Fibroblast of peridontal ligament (primary cell): ENCODE results near the gene CLBA1.
"Not testable (repeated sequence)": the region's sequence is repeated elsewhere in the genome, so short reads cannot be mapped to it uniquely, and the experiment has no call there.

Experiments used
- DNase-seq: peaks from one replicate; pipeline ENCODE4 v3.0.0-alpha.2; 2010; ENCODE audit errors: extremely low read depth

CLBA1 gene

DNA sequence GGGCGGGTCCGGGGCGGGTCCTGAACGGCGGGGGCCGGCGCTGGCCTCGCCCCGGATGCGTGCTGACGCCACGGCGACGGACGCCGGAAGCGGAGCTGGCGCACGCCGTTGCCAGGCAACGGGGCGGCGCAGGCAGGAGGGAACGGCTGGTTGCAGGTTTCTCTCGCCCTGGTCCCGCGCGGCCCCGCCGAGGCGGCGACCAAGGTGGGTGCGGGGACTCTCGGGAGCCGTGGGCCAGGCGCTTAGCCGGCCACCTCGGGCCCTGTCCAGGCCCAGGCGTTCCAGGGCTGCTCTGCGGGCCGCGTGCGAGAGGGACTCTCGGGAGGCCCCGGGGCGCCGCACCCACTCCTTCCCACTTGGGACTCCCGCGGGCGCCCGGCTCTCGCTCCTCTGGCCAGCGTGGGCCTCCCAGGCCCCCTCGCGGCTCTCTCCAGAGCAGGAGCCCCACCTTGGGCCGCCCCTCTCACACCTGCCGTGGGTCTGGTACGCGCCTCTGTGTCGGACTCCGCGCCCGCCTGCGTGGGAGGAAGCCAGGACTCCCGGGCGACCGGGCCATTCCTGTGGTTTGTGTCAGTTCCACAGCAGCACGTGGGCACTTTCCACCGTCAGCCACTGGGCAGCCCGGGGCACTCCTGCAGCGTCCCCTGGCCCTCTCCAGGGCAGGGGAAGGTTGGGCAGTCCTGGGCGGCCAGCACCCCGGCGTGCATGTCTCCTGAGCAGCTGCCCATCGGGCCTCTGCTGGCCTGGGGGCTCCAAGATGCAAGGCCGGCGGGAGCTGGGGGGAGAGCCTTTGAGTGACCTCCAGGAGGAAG, at the start of gene CLBA1:
CLBA1 (plus strand) TSS at position 114 of the 812 bp plus-strand sequence; CDS start at position 758, 644 bp downstream.
- peak; percentile 82 for DNase-seq

DNA sequence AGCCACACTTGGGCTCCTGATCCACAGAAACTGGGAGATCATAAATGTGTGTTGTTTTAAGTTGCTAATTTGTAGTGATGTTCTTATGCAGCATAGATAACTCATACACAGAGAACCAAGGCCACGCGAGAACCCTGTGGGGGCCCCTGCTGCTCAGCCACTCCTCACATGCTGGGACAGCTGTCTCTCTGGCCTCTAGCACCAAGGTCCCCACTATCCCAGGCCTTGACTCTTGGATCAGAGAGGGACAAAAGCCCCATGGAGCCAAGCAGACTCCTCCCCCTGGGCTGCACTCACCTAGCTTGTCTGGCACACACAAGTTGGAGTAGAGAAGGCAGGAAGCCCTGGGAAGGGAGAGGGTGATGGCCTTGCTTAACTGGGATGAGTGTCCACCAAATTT, 49.6 kb upstream of the CLBA1 start:
- DNase-seq = no peak

DNA sequence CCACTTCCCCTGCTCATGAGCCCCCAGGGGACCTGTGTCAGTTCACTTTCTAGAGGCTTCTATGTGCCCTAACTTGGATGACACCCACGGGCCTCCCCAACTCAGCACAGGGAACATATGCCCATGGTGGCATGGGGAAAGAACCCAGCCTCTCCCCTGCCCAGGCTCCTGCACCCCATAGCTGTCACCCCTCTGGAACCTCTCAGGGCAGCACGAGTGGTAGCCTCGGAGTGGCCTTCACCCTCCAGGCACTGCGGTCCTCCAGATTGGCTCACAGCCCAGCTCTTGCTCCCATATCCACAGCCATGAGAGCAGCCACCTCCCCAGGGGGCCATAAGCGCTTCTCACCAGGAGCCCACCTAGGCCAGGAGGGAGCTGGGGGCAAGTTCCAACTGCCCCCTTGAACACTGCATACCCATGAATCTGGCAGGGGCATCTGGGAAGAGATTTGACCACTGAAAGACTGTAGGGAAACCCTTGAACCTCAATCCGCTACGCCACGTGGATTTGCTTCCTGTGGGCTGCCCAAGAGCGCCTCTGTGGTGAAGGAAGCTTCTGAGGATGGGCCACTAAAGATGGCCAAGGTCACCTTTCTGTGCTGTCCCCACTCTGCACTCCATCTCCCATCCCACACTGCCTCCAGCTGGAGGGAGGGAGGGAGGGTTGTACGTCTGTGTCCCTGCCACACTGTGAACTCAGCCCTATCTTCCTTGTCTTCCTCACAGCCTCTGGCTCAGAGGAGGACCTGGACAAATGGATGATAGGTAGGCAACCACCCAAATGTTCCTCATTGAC, 49.0 kb upstream of the CLBA1 start:
- no peak for DNase-seq

DNA sequence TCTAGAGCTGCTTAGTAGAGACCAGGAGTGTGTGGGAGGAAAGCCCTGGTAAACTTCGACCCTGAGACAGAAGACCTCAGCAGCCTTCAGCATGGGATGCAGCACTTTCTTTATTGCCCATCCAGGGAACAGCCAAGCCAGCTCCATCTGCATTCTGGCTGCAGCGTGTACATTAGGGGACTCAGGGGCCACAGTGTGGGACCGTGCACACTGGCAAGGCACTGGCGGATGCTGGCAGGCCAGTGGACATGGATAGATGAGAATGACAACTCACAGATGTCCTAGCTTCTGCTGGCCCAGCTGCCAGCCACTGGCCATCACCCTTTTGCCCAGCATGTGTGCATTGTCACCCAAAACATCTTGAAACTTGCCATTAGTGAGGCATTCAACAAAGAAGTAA, 48.4 kb upstream of the CLBA1 start:
- DNase-seq = no peak

DNA sequence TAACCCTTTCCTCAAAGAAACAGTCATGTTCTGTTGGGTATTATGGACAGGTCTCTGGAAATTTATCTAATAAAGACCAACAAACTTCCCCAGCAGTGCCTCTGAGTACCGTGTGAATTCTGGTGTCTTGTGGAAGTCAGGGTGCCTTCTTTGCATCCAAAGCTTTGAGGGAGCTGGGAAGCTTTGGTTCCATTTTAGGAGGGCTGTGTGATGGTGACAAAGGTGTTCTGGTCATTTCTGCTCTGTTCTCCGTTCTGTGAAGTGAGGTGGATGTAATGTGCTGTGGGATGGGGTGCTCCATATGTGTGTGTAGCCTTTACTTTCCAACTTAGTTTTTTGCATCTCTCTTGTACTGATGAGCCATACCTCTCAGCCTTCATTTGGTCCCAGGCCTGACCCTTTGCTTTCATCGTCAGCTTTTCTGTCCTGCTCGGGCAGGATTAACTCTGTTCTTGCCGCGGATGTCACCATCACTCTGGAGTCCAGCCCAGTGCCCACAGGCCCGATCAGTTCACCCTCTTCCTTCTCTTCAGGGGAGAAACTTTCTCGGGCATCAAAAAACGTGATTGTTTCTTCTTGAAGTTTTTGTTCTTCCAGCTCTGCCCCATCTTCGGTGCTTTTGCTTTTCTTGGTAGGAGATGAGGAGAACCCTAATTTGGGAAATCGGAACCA, 47.8 kb upstream of the CLBA1 start:
- DNase-seq = no peak

DNA sequence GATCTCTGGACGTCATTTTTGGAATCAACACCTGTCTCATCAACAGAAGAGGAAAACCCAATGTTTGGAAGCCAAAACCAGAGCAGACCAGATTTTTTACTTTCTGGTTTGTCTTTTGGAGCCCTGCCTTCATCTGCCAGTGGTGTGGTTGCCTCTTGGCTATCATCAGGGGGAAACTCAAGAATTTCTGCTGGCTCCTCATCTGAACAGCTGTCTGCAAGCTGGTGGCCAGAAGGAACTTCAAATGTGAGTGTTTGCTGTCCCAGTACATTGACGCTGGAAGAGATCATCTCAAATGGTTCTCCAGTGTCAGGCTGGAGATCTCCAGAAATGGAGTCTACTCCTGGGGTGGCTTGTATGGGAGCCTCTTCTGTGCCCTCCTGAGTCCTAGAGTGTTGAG, 47.2 kb upstream of the CLBA1 start:
- DNase-seq = peak; percentile 29

DNA sequence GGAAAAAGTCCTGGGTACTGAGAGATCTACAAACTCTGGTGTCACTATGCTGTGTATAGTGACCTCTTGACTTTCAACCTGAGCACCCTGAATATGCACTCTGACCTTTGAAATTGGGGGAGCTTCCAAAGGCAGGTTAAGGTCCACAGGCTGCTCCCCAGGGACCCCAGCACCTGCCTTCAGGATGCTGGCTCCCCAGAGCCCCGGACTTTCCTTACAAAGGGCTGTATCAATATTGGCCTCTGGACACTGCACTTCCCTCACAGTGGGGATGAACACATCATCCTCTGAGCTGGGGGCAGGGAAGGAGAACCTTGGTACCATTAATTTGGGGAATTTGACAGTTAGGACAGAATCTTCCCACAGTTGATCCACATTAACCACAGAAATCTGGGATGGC, 46.6 kb upstream of the CLBA1 start:
- DNase-seq = no peak

DNA sequence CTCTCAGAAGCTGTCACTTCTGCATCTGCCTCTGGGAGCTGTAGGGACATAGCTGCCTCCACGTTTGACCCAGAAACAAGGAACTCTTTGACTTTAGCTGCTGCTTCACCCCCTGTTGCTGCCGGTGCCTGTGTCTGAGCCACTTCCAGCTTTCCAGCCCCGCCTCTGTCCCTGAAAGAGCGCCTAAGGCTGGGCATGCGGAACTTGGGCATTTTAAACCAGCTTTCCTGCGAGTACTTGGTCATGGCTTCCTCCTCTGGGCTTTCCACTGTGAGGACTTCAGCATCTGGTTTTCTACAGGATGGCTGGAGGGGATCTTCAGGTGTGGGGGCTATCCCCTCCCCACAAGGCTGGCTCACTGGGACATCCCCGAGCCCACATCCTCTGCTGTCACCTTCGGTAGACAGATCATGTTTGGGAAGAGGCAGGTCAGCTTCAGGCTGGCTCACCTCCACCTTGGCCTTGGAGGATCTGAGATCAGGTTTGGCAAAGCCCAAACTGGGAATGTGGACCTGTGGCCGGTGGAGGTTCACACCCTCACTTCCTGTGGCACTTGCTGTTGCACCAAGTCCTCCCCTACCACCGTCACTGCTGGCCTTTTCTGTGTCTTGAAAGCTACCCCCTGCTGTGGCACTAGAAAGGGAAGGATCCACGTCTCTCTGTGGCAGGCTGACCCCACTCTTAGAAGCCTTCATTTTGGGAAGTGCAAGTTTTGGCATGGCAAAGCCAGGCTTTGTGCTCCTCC, 45.8 kb upstream of the CLBA1 start:
- no peak for DNase-seq

DNA sequence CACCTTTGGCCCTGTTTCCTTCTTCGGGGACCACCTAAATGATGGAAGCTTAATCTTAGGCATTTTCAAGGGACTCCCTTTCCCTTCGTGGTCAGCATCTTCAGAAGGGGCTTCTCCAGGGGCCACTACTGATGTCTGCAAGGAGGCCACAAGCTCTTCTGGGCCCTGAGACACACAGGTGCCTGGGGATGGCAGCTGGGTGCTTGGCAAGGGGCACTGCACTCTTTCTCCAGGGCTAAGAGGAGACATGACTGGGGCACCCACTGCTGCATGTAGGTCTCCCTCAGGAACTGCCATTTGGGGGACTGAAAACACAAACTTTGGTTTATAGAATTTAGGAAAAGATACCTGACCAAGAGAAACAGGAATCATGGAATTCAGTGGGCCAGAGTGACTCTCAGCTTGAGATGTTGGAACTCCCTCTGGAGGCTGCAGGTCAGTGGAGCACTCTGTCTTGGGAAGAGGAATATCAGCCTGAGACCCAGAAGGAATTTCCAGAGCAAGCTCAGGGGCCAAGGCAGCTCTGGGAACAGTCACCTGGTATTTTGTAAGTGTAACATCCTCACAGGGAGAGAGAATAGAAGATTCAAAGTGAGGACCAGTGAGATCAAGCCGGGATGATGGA, 45.0 kb upstream of the CLBA1 start:
- no peak for DNase-seq

DNA sequence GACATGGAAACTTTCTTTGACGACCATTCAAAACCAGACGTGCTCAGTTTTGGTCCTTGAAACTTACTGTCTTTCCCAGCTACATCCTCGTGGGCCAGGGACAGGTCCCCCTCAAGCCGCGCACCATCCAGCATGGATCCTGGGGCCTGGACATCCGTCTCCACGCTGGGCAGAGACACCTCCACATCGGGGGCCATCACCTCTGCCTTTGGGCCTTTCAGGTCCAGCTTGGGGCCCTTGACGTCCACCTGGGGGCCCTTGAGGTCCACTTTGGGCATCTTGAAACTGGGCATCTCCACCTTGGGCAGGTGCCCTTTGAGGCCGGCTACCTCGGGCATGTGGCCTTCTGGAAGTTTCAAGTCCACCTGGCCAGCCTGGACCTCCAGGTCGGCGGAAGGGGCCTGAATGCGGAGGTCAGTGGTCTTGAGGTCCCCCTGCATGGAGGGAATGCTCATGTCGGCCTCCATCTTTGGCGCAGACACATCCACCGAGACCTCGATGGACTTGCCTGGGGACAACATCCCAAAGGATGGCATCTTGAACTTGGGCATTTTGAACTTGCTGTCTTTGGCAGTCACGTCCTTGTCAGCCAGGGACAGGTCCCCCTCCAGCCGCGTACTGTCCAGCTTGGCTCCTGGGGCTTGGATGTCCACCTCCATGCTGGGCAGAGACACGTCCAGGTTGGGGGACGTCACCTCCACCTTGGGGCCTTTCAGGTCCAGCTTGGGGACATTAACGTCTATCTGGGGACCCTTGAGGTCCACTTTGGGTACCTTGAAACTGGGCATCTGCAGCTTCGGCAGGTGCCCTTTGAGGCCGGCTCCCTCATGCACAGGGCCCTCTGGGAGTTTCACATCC, 43.9 kb upstream of the CLBA1 start:
- DNase-seq = no peak

DNA sequence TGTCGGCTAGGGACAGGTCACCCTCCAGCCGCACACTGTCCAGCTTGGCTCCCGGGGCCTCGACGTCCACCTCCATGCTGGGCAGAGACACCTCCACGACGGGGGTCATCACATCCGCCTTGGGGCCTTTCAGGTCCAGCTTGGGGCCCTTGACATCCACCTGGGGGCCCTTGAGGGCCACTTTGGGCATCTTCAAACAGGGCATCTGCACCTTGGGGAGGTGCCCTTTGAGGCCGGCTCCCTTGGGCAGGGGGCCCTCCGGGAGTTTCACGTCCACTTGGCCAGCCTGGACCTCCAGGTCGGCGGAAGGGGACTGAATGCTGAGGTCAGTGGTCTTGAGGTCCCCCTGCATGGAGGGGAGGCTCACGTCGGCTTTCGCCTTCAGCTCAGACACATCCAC, 43.0 kb upstream of the CLBA1 start:
- DNase-seq = no peak

DNA sequence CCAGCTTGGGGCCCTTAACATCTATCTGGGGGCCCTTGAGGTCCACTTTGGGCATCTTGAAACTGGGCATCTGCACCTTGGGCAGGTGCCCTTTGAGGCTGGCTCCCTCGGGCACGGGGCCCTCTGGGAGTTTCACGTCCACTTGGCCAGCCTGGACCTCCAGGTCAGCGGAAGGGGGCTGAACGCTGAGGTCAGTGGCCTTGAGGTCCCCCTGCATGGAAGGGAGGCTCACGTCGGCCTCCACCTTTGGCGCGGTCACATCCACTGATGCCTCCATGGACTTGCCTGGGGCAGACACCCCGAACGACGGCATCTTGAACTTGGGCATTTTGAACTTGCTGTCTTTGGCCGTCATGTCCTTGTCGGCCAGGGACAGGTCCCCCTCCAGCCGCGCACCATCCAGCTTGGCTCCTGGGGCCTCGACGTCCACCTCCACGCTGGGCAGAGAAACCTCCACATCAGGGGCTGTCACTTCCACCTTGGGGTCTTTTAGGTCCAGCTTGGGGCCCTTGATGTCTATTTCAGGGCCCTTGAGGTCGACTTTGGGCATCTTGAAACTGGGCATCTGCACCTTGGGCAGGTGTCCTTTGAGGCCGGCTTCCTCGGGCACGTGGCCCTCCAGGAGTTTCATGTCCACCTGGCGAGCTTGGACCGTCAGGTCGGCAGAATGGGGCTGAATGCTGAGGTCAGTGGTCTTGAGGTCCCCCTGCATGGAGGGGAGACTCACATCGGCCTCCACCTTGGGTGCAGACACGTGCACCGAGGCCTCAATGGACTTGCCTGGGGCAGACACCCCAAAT, 42.2 kb upstream of the CLBA1 start:
- not testable (repeated sequence) for DNase-seq

DNA sequence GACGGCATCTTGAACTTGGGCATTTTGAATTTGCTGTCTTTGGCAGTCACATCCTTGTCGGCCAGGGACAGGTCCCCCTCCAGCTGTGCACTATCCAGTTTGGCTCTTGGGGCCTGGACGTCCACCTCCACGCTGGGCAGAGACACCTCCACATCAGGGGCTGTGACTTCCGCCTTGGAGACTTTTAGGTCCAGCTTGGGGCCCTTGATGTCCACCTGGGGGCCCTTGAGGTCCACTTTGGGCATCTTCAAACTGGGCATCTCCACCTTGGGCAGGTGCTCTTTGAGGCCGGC, 41.6 kb upstream of the CLBA1 start:
- DNase-seq = not testable (repeated sequence)

DNA sequence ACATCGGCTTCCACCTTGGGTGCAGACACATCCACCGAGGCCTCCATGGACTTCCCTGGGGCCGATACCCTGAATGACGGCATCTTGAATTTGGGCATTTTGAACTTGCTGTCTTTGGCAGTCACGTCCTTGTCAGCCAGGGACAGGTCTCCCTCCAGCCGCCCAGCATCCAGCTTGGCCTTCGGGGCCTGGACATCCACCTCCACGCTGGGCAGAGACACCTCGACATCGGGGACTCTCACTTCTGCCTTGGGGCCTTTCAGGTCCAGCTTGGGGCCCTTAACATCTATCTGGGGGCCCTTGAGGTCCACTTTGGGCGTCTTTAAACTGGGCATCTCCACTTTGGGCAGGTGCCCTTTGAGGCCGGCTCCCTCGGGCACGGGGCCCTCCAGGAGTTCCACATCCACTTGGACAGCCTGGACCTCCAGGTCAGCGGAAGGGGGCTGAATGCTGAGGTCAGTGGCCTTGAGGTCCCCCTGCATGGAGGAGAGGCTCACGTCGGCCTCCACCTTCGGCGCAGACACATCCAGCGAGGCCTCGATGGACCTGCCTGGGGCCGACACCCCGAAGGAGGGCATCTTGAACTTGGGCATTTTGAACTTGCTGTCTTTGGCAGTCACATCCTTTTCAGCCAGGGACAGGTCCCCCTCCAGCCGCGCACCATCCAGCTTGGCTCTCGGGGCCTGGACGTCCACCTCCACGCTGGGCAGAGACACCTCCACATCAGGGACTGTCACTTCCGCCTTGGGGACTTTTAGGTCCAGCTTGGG, 41.0 kb upstream of the CLBA1 start:
- not testable (repeated sequence) for DNase-seq

DNA sequence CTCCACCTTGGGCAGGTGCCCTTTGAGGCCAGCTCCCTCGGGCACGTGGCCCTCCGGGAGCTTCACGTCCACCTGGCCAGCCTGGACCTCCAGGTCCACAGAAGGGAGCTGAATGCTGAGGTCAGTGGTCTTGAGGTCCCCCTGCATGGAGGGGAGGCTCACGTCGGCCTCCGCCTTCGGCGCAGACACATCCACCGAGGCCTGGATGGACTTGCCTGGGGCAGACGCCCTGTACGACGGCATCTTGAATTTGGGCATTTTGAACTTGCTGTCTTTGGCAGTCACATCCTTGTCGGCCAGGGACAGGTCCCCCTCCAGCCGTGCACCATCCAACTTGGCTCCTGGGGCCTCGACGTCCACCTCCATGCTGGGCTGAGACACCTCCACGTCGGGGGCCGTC, 40.3 kb upstream of the CLBA1 start:
- not testable (repeated sequence) for DNase-seq

DNA sequence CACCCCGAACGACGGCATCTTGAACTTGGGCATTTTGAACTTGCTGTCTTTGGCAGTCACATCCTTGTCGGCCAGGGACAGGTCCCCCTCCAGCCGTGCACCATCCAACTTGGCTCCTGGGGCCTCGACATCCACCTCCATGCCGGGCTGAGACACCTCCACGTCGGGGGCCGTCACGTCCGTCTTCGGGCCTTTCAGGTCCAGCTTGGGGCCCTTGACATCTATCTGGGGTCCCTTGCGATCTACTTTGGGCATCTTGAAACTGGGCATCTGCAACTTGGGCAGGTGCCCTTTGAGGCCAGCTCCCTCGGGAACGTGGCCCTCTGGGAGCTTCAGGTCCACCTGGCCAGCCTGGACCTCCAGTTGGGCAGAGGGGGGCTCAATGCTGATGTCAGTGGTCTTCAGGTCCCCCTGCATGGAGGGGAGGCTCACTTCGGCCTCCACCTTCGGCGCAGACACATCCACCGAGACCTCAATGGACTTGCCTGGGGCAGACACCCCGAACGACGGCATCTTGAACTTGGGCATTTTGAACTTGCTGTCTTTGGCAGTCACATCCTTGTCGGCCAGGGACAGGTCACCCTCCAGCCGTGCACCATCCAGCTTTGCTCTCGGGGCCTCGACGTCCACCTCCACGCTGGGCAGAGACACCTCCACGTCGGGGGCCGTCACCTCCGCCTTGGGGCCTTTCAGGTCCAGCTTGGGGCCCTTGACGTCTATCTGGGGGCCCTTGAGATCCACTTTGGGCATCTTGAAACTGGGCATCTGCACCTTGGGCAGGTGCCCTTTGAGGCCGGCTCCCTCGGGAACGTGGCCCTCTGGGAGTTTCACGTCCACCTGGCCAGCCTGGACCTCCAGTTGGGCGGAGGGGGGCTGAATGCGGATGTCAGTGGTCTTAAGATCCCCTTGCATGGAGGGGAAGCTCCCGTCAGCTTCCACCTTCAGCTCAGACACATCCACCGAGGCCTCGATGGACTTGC, 39.3 kb upstream of the CLBA1 start:
- not testable (repeated sequence) for DNase-seq

DNA sequence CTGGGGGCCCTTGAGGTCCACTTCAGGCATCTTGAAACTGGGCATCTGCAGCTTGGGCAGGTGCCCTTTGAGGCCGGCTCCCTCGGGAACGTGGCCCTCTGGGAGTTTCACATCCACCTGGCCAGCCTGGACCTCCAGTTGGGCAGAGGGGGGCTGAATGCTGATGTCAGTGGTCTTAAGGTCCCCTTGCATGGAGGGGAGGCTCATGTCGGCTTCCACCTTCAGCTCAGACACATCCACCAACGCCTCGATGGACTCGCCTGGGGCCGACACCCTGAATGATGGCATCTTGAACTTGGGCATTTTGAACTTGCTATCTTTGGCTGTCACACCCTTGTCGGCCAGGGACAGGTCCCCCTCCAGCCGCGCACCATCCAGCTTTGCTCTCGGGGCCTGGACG, 38.4 kb upstream of the CLBA1 start:
- DNase-seq = not testable (repeated sequence)
